ENCODE results near the gene SORL1.

SORL1 gene

GRCh38 chr11:121474680-121475079, 22.6 kb downstream of the SORL1 start:
- DNase-seq (ENCODE audit: low read depth), result no peak

- DNase-seq (ENCODE audit: low read depth), result no peak
These were observed 24.4 kb downstream of the SORL1 start for GRCh38 chr11:121476379-121477032.

GRCh38 chr11:121478226-121478894, 26.2 kb downstream of the SORL1 start:
- no peak for DNase-seq (ENCODE audit: low read depth)

- no peak for DNase-seq (ENCODE audit: low read depth)
These were observed 27.0 kb downstream of the SORL1 start for GRCh38 chr11:121478895-121479697.

GRCh38 chr11:121479698-121480238, 27.7 kb downstream of the SORL1 start:
- no peak for DNase-seq (ENCODE audit: low read depth)

GRCh38 chr11:121481484-121482230, 29.5 kb downstream of the SORL1 start:
- DNase-seq (ENCODE audit: low read depth), result peak; percentile 25

- DNase-seq (ENCODE audit: low read depth), result peak; percentile 52
These were observed 30.4 kb downstream of the SORL1 start for GRCh38 chr11:121482231-121483129.

- no peak for DNase-seq (ENCODE audit: low read depth)
These were observed 31.8 kb downstream of the SORL1 start for GRCh38 chr11:121483805-121484480.

- DNase-seq (ENCODE audit: low read depth), result no peak
These were observed 33.1 kb downstream of the SORL1 start for GRCh38 chr11:121485216-121485615.

- DNase-seq (ENCODE audit: low read depth), result no peak
These were observed 33.9 kb downstream of the SORL1 start for GRCh38 chr11:121486054-121486453.

- DNase-seq (ENCODE audit: low read depth), result no peak
These were observed 35.1 kb downstream of the SORL1 start for GRCh38 chr11:121487191-121487590.

GRCh38 chr11:121488170-121488569, 36.1 kb downstream of the SORL1 start:
- no peak for DNase-seq (ENCODE audit: low read depth)

- no peak for DNase-seq (ENCODE audit: low read depth)
These were observed 36.5 kb downstream of the SORL1 start for GRCh38 chr11:121488641-121489040.

GRCh38 chr11:121489823-121490222, 37.7 kb downstream of the SORL1 start:
- no peak for DNase-seq (ENCODE audit: low read depth)

GRCh38 chr11:121494355-121495099, 42.4 kb downstream of the SORL1 start:
- DNase-seq (ENCODE audit: low read depth), result no peak

- DNase-seq (ENCODE audit: low read depth), result no peak
These were observed 45.3 kb downstream of the SORL1 start for GRCh38 chr11:121497176-121497998.

- no peak for DNase-seq (ENCODE audit: low read depth)
These were observed 47.3 kb downstream of the SORL1 start for GRCh38 chr11:121499405-121499804.

- DNase-seq (ENCODE audit: low read depth), result no peak
These were observed 48.2 kb downstream of the SORL1 start for GRCh38 chr11:121500275-121500674.

GRCh38 chr11:121500717-121501116, 48.6 kb downstream of the SORL1 start:
- DNase-seq (ENCODE audit: low read depth), result no peak
